Pons (tissue), 1 donor: ENCODE results near the gene TMTC2.
"Not testable (repeated sequence)": the region's sequence is repeated elsewhere in the genome, so short reads cannot be mapped to it uniquely, and the experiment has no call there.

ENCODE experiments used
- DNase-seq: peaks from one replicate; pipeline ENCODE4 v3.0.0-alpha.2; 2016; ENCODE audit warnings: low spot score

The TMTC2 gene

GRCh38 chr12:82841487-82841904, 154.8 kb downstream of the TMTC2 start:
- no peak for DNase-seq

GRCh38 chr12:82842480-82842879, 155.8 kb downstream of the TMTC2 start:
- DNase-seq: no peak

DNA sequence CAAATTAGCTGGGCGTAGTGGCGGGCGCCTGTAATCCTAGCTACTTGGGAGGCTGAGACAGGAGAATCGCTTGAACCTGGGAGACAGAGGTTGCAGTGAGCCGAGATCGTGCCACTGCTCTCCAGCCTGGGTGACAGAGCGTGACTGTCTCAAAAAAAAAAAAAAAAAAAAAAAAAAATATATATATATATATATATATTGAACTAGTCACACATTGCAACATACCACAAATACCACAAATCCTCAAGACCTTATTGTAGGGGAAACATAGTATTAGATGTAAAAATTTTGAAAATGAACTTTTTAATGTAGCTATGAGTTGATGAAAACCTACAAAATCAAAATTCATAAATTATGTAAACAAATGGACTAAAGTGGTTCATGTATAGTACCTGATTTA, 158.4 kb downstream of the TMTC2 start:
- DNase-seq: not testable (repeated sequence)

DNA sequence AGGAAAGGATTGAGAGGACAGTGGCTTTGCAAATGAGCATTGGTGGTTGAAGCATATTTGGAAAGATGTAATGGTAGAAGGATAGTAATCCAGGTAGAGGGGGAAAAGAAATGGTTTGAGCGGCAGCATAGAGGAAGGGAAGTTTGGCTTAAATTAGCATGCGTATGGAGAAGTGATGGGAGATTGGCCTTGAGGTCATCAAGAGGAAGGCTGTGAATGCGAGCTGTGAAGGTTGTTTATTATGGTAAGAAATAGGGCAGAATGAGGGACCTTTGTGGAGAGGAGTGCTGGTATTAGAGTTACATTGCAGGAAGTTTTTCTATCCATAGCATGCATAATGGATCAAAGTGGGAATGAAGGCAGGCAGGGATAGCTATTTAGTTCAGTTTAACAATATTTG, 162.1 kb downstream of the TMTC2 start:
- no peak for DNase-seq

DNA sequence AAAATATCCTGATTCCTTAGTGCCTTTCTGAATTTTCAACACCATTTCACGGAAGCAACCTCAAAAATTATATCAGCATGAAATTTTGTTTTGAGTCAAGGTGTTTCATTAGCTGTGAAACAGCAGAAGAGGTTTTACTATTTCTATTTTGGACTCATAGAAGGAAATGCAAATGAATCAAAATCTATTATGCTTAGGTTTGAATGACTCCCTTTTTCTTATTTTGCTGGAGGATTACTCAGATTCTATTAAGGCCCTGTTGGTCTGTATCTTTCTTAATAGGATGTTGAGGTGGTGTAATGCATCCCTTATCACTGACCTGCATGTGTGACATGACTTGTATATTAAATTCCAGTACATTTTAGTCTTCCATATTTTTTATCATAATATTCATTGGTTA, 165.8 kb downstream of the TMTC2 start:
- DNase-seq: no peak

DNA sequence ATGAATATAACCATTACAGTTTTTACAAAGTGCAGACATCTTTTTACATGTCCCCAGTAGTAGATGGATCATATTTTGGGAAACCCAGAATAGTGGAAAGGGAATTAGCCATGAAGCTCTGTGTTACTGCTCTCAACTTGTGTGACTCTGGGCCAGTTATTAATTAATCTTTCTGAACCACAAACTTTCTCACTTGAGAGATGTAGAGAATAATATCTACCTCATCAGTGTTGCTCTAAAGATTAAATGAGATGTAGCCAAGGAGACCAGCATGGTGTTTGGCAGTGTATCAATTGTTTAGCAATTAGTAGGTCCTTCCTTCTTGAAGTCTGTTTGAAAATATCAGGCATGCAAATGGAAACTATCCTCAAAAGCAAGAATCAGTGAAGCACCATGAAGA, 169.2 kb downstream of the TMTC2 start:
- no peak for DNase-seq

DNA sequence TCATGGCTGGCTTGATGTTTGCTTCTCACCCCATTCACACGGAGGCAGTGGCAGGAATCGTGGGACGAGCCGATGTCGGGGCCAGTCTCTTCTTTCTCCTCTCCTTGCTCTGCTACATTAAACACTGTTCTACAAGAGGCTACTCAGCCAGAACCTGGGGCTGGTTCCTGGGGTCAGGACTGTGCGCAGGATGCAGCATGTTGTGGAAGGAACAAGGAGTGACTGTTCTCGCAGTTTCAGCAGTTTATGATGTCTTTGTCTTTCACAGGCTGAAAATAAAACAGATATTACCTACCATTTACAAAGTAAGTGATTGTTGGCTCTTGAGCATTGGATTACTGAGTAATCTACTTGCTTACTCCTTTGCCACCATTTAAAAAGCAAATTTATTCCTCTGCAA, 170.6 kb downstream of the TMTC2 start:
- no peak for DNase-seq

DNA sequence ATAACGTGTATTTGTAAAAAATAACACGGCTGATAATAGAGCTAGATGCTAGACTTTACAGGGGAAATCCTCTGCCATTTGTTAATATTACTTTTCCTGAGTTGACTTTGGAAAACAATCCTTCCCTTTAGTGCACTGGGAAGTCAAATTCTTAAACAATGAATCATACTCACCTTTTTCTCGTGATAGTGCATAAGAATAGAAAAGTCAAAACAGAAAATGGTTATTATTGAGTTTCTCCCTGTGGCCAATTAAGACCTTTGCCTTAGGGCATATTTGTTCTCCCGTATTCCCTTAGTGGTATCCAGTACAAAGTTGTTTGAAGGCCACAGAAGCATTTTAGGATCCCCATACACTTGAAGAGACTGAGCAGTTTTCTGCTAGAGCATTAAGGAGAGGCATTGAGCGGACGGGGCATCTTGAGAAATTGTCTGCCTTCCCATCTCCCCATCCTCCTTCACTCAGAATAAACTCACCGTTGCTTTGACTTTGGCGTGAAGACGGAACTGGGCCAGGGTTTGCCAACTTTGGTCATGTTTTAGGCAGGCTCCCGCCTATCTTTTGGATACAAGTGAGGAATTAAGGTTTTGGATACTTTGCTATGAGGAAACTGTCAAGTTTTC, 171.3 kb downstream of the TMTC2 start:
- no peak for DNase-seq

GRCh38 chr12:82858534-82858917, 171.8 kb downstream of the TMTC2 start:
- no peak for DNase-seq

DNA sequence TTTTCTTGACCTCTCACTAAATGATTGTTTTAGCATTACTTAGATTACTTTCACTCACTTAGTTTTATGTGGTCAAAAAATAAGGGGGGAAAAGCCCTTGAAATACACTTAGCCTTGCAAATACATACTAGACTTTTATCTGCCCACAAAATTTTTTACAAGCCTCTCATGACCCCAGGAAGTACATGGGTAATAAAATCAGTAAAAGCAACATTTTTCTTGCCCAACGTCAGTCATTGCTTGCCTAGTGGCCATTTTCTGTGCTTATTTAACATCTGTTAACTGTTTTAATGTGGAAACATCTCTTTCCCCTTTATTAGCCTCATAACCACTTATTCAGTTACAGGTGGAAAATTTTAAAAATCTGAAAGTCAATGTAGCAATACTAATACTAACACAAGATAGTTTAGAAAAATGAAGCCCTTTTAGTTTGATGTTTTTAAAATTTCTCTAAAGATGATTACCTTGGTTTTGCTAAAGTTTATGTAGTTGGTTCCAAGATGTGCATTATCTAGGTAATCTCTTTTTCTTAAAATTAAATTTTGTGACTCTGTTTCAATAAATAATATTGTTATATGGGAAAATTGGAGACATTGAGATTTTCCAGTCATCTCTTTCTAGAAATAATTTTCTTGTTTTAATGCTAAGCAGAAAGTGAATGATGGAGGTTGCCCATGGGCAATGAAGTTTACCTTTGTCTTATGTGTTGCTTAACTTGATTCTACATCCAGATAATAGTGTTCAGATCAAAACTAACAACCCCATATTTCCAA, 175.5 kb downstream of the TMTC2 start:
- DNase-seq: no peak

DNA sequence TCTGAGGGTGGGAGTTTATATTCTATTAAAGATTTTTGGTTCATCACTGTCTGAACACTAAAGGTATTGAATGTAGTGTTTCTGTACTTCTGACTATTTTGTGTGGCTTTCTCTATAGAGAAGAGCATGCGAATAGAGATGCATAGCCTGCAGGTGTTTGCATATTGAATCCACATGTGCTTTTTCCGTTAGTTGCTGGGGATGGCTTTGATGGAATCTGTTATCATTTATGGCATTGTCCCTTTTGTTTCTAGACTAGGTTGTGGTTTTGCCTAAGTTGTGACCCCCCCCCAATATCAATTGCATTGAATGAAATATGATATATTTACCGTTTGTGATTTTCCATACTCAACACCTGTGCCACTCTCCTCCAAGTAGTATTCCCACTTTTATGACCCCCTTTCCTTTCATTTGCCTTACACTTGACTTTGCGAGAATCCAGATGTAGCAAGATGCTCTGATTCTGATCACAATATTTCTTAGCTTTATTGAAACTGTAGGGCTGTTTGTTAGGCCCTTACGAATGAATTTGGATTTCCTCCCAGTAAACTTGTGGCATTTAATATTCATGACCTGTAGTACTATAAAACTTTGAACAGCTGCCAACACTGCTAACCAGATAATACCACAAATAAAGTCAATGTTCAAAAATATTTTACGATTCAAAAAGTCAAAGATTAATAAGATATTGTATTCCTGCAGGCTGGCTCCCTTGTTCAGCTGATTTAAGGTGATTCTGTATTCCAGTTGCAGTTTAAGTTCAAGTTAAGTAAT, 176.4 kb downstream of the TMTC2 start:
- DNase-seq: no peak

GRCh38 chr12:82866227-82866775, 179.6 kb downstream of the TMTC2 start:
- DNase-seq: no peak

GRCh38 chr12:82866946-82867345, 180.2 kb downstream of the TMTC2 start:
- DNase-seq: peak; percentile 60

- DNase-seq: no peak
Measured at GRCh38 chr12:82867762-82868500, 181.2 kb downstream of the TMTC2 start.

GRCh38 chr12:82870771-82871377, 184.2 kb downstream of the TMTC2 start:
- DNase-seq: peak; percentile 74

GRCh38 chr12:82872088-82872487, 185.4 kb downstream of the TMTC2 start:
- DNase-seq: no peak

DNA sequence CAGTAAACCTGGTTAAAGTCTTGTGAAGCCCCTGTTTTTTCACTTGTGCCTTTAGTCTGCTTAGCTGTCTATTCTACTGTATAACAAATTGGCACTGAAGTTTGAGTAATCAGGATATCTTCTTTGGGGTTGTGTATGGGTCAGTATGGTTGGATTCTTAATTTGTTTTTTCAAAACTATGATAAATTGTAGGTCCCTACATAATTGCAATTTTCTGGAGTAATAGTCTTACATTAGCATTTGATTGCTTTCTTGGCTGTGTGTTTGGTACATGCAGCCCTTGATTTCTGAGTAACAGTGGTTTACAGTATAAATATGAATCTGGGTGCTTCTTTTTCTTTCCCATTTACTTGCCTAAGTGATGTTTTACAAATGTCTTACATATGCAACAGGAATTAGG, 186.6 kb downstream of the TMTC2 start:
- DNase-seq: no peak

DNA sequence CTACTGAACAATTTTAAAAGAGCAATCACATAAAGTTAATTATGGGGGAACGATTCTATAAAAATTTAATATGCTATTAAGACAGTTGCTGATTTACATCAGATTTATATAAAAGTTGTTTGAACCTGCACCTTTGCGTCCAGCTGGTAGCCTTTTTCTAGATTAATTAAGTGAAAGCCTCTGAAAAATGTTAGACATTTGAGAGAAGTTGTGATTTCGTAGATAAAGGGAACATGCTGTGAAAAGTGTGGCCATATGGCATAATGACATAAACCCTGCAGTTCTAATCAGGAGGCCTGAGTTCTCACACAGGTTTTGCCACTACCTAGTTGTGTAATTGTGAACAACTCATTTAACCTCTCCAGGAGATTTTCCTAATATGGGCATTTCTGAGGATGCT, 187.2 kb downstream of the TMTC2 start:
- no peak for DNase-seq

- DNase-seq: peak; percentile 88
Measured at GRCh38 chr12:82874945-82875344, 188.2 kb downstream of the TMTC2 start.

DNA sequence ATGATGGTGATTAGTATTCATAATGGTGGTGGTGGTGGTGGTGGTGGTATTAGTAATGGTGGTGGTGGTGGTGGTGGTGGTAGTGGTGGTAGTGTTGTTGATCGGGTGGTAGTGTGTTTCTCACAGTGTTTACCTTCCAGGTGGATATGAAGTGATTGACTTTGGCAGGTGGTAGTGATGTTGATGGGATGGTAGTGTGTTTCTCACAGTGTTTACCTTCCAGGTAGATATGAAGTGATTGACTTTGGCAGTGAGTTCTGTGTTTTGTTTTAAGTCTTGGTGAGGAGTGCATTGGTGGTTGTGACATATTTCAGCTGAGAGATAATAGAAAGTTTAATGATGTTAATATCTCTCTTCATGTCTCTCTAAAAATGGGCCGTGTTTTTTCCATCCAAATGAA, 189.4 kb downstream of the TMTC2 start:
- no peak for DNase-seq

DNA sequence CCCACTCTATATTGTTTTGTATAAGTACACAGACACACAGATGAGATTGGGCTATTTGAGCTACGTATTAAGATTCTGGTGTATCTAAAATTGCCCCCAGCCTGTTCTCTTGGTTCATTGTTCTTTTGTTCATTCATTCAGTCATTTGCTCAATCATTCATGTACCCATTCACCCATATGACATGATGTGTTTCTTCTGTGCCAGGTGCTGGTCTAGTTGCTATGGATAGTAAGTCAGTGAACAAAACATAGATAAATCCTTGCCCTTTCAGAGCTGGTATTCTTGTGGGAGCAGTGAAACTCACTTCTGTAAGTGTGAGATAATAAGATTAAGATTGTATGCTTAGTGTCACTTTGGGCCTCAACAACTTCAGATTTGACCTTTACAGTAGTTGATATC, 191.3 kb downstream of the TMTC2 start:
- no peak for DNase-seq

GRCh38 chr12:82880442-82880901, 193.8 kb downstream of the TMTC2 start:
- DNase-seq: no peak
